Measurements from ENCODE around the gene TRIM43B. TPM values are rescaled to one million over a fixed set of nuclear protein-coding genes. Genes with fewer than 3 reads are reported as not detected.
A peak's percentile ranks its signal among the peaks of the same experiment; 100 is the strongest.
"Not testable (repeated sequence)": the region's sequence is repeated elsewhere in the genome, so short reads cannot be mapped to it uniquely, and the experiment has no call there.

The TRIM43B gene
- total RNA-seq, result not detected

GRCh38 chr2:95484654-95485053 lies at the start of gene TRIM43B:
Gene TRIM43B (minus strand): TSS chr2:95484754. CDS start chr2:95482714, 2,040 bp downstream.
- H3K27me3 Mint-ChIP-seq, result peaks cover 12 to 14% of the 10 kb centered on the region in 2 donors
- not testable (repeated sequence) for H3K9me3 Mint-ChIP-seq; H3K27ac Mint-ChIP-seq; ATAC-seq; H3K36me3 Mint-ChIP-seq; H3K4me3 Mint-ChIP-seq; DNase-seq (ENCODE audit: low spot score); H3K4me1 Mint-ChIP-seq (ENCODE audit: low read depth in 2 of 2)

DNA sequence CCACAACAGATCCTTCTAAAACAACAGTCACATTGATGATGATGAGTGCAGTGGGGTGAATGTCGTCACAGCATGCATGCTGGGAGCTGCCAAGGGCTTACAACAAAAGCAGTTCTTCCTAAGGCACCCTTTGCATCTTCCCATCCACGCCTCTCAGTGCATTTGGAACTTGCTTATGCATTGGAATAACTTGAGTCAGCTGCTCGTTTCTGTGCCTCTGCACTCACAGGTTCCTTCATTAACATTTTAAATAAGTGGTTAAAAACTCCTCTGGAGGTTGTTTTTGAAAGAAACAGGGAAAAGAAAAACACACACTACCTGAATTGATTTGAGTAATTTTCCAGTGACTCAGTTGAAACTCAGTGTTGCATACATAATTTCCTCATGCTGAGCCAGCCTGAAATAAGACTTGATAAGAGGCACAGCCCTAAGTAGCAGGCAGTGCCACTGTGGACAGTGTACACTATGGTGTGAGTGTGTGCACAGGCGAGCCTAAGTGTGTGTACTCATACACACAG lies 46.8 kb upstream of the TRIM43B start:
- Mint-ChIP-seq H3K36me3 (peaks cover 5% of the 10 kb centered on the region), H3K27me3 (peaks cover 0 to 4% of the 10 kb centered on the region in 2 donors), H3K4me1 (ENCODE audit: low read depth in 2 of 2) (peaks cover 0 to 2% of the 10 kb centered on the region in 2 donors), H3K9me3 (no peaks in the 10 kb centered on the region), H3K27ac (no peak overlapping the region), H3K4me3 (no peak overlapping the region)
- no peak for DNase-seq (ENCODE audit: low spot score)
- no peak for ATAC-seq

- no peaks in the 10 kb centered on the region for H3K27me3 Mint-ChIP-seq
These were observed 46.2 kb upstream of the TRIM43B start for GRCh38 chr2:95530734-95531133.

GRCh38 chr2:95526360-95527341 lies 42.1 kb upstream of the TRIM43B start:
- Mint-ChIP-seq H3K4me1 (ENCODE audit: low read depth in 2 of 2) (peaks cover 0 to 8% of the 10 kb centered on the region in 2 donors), H3K27ac (peak overlapping the region; percentile 65 to 77), H3K27me3 (no peaks in the 10 kb centered on the region), H3K9me3 (no peaks in the 10 kb centered on the region), H3K4me3 (peak overlapping the region; percentile 84), H3K36me3 (no peaks in the 10 kb centered on the region)
- peak; percentile 78 for DNase-seq (ENCODE audit: low spot score)
- ATAC-seq, result peak; percentile 89 to 93

More at GRCh38 chr2:95530734-95531133, 46.2 kb upstream of the TRIM43B start:
- H3K4me3 Mint-ChIP-seq, result no peak overlapping the region
- no peak for DNase-seq (ENCODE audit: low spot score)
- no peaks in the 10 kb centered on the region for H3K9me3 Mint-ChIP-seq
- H3K36me3 Mint-ChIP-seq, result peaks cover 5% of the 10 kb centered on the region
- peaks cover 0 to 8% of the 10 kb centered on the region in 2 donors for H3K4me1 Mint-ChIP-seq (ENCODE audit: low read depth in 2 of 2)
- H3K27ac Mint-ChIP-seq, result no peak overlapping the region
- peak in 1 of 2 donors; percentile 47 for ATAC-seq

DNA sequence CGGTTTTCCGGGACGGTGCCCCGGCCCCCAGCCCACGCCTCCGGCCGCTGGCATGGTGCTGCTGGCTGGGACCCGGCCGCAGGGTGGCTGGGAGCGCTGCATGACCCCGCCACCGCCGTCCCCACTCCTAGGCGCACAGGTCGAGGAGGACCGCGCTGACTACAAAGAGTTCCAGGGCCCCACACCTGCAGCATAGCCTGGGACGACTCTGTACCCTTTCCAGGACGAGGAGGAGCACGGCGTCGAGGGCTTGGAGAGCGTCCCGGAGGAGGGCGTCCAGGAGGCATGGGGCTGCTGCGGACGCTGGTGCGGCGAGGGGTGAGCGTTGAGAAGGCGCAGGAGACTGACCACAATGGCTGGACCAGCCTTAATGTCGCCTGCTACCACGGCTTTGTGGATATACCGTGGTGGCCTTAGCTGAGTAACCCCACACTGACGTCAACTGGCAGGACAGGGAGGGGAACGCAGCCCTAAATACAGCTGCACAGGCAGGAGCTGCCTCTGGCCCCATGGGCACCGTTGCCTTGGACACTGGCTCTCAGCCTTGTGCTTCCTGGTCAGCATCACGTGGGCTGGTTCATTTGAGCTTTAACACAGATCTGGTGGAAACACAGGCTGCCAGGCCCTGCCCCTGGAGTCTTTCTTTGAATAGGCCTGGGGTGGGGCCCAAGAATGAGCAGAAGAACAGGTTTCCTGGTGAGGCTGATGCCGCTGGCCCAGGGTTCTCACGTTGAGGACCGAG lies 40.9 kb upstream of the TRIM43B start:
- H3K27me3 Mint-ChIP-seq, result no peaks in the 10 kb centered on the region
- no peaks in the 10 kb centered on the region for H3K9me3 Mint-ChIP-seq
- peak overlapping the region; percentile 84 for H3K4me3 Mint-ChIP-seq
- no peaks in the 10 kb centered on the region for H3K36me3 Mint-ChIP-seq
- peak overlapping the region; percentile 65 to 70 for H3K27ac Mint-ChIP-seq
- H3K4me1 Mint-ChIP-seq (ENCODE audit: low read depth in 2 of 2), result peaks cover 0 to 8% of the 10 kb centered on the region in 2 donors
- no peak for ATAC-seq
- DNase-seq (ENCODE audit: low spot score), result no peak

DNA sequence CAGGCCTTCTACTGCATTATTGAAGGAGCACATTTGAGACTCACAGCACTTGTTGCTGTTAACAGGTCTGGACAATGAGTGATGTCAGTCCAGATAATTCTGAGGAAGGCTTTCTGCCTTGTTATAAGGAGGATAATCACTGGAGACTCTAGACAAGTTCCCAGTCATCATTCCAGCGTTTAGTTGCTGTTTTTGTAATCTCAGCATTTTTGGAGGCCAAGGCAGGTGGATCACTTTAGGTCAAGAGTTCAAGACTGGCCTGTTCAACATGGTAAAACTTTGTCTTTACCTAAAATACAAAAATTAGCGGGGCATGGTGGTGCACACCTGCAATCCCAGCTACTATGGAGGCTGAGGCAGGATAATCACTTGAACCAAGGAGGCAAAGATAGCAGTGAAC lies 39.6 kb upstream of the TRIM43B start:
- H3K9me3 Mint-ChIP-seq, result no peaks in the 10 kb centered on the region
- peak overlapping the region; percentile 19 for H3K4me3 Mint-ChIP-seq
- H3K27ac Mint-ChIP-seq, result no peak overlapping the region
- no peak for DNase-seq (ENCODE audit: low spot score)
- peaks cover 0 to 2% of the 10 kb centered on the region in 2 donors for H3K27me3 Mint-ChIP-seq
- H3K36me3 Mint-ChIP-seq, result no peaks in the 10 kb centered on the region
- H3K4me1 Mint-ChIP-seq (ENCODE audit: low read depth in 2 of 2), result peaks cover 0 to 8% of the 10 kb centered on the region in 2 donors
- ATAC-seq, result no peak

- DNase-seq (ENCODE audit: low spot score) (no peak), ATAC-seq (no peak)
- H3K27me3 Mint-ChIP-seq, result peaks cover 10 to 25% of the 10 kb centered on the region in 2 donors
- no peaks in the 10 kb centered on the region for H3K36me3 Mint-ChIP-seq
- no peak overlapping the region for H3K27ac Mint-ChIP-seq
- no peaks in the 10 kb centered on the region for H3K4me1 Mint-ChIP-seq (ENCODE audit: low read depth in 2 of 2)
- H3K4me3 Mint-ChIP-seq, result no peak overlapping the region
- H3K9me3 Mint-ChIP-seq, result no peaks in the 10 kb centered on the region
These were observed 30.2 kb upstream of the TRIM43B start for GRCh38 chr2:95514718-95515117.

- H3K27ac Mint-ChIP-seq; H3K4me1 Mint-ChIP-seq (ENCODE audit: low read depth in 2 of 2); H3K36me3 Mint-ChIP-seq; H3K4me3 Mint-ChIP-seq; DNase-seq (ENCODE audit: low spot score); H3K9me3 Mint-ChIP-seq; ATAC-seq: not testable (repeated sequence)
- peaks cover 12 to 26% of the 10 kb centered on the region in 2 donors for H3K27me3 Mint-ChIP-seq
These were observed 29.7 kb upstream of the TRIM43B start for GRCh38 chr2:95514226-95514625.

DNA sequence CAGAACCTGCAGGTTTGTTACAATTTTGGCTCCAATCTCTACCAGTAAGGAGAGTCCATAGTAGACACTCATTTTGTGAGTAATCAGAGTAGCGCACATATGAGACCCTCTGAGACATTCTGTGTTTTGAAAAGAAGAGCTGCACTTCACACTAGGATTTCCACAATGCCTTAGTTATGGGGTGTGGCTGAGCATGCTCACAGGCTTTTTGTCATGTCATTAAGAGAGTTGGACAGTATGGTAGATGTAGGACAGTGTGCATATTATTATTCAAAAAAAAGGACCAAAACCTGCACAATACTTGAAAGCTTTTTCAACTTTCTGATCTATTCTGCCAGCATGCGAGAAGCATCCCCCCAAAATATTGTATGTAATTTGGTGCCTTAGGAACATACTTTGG lies 24.9 kb upstream of the TRIM43B start:
- Mint-ChIP-seq H3K27ac (no peak overlapping the region), H3K27me3 (peaks cover 8 to 13% of the 10 kb centered on the region in 2 donors), H3K4me3 (no peak overlapping the region), H3K36me3 (no peaks in the 10 kb centered on the region), H3K9me3 (no peaks in the 10 kb centered on the region), H3K4me1 (ENCODE audit: low read depth in 2 of 2) (no peaks in the 10 kb centered on the region)
- ATAC-seq (no peak), DNase-seq (ENCODE audit: low spot score) (no peak)

DNA sequence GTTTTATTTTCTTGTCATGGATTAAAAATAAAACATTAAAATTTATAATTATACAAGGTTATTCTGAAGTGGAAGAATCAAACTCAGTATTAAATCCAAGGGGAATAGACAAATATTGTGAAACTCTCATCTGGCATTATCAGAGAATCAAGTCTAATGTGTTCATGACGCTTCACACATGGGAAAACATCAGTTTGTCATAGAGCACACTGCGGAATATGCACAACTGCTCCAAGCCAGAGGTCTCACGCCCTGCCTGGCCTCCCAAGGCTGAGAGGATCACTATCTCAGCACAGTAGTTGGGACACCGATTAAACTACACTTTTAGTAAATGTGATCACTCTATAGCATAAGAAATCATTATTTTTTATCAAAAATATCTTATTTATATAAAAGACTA lies 20.7 kb upstream of the TRIM43B start:
- H3K27me3 Mint-ChIP-seq, result peaks cover 16 to 22% of the 10 kb centered on the region in 2 donors
- no peaks in the 10 kb centered on the region for H3K36me3 Mint-ChIP-seq
- H3K4me1 Mint-ChIP-seq (ENCODE audit: low read depth in 2 of 2), result no peaks in the 10 kb centered on the region
- DNase-seq (ENCODE audit: low spot score) (no peak), ATAC-seq (no peak)
- H3K27ac Mint-ChIP-seq, result no peak overlapping the region
- no peak overlapping the region for H3K4me3 Mint-ChIP-seq
- H3K9me3 Mint-ChIP-seq, result no peaks in the 10 kb centered on the region

GRCh38 chr2:95500854-95501253 lies 16.3 kb upstream of the TRIM43B start:
- Mint-ChIP-seq H3K27ac (no peak overlapping the region), H3K4me1 (ENCODE audit: low read depth in 2 of 2) (no peaks in the 10 kb centered on the region), H3K27me3 (peaks cover 12 to 16% of the 10 kb centered on the region in 2 donors), H3K4me3 (no peak overlapping the region), H3K9me3 (no peaks in the 10 kb centered on the region), H3K36me3 (no peaks in the 10 kb centered on the region)
- DNase-seq (ENCODE audit: low spot score), result no peak
- no peak for ATAC-seq

DNA sequence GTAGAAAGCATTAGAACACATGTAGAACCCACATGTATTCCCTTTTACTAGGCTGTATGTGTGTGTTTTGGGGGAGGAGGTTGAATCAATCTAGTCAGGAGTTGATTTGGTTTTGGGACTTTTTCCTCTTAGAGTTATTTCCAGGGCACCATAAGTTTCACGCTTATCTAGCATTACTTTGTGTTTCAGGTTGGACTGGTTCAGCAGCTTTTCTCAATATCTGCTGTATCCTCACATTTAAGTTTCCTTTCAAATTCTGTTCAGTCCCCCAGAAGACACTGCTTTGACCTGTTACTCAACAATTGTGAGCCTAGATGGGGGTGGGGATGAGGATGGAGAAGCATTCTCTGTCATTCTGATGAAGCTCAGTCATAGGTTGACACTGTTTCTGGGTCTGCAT lies 7.5 kb upstream of the TRIM43B start:
- not testable (repeated sequence) for H3K27ac Mint-ChIP-seq; H3K27me3 Mint-ChIP-seq; ATAC-seq; H3K9me3 Mint-ChIP-seq; H3K4me3 Mint-ChIP-seq; H3K36me3 Mint-ChIP-seq; DNase-seq (ENCODE audit: low spot score); H3K4me1 Mint-ChIP-seq (ENCODE audit: low read depth in 2 of 2)

DNA sequence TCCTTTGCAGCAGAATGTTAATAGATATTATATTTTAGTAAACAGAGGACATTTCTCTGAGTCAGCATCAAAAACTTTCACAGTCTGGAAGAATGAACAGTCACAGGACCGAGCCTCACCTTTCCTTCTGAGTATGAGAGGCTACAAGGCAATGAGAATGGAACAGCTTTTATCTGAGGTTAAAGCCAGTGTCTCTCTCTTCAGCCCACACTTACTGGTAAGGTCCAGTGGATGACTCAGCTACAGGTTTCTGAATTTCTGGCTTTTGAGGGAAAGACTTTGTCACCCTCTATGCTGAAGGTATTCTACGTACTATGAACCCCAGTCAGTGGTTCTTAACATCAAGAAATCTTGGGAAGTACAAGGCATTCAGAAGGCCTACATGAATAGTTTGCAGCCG lies 9.5 kb downstream of the TRIM43B start:
- not testable (repeated sequence) for H3K27ac Mint-ChIP-seq; H3K36me3 Mint-ChIP-seq; ATAC-seq; DNase-seq (ENCODE audit: low spot score); H3K4me3 Mint-ChIP-seq; H3K9me3 Mint-ChIP-seq; H3K4me1 Mint-ChIP-seq (ENCODE audit: low read depth in 2 of 2); H3K27me3 Mint-ChIP-seq

DNA sequence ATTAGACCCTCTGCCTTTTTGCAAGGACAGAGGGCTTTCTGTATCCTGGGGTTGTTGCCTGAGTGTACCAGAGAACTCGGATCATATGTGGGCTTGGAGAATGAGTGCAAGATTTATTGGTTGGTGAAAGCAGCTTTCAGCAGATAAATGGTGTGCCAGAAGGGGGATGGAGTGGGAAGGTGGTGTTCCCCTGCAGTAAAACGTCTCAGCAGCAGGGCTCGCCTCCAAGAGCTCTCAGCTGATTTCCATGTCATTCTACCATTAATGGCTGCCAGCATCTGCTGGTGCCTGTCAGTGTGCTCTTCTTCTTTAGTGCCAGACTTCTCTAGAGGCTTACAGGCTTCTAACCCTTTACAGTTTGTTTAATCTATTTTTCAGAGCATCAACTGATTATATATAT lies 16.6 kb downstream of the TRIM43B start:
- not testable (repeated sequence) for DNase-seq (ENCODE audit: low spot score); H3K27ac Mint-ChIP-seq; H3K4me3 Mint-ChIP-seq; H3K36me3 Mint-ChIP-seq; ATAC-seq; H3K27me3 Mint-ChIP-seq; H3K4me1 Mint-ChIP-seq (ENCODE audit: low read depth in 2 of 2); H3K9me3 Mint-ChIP-seq

Data from natural killer cell treated with Interleukin-12 subunit alpha and Interleukin-12 subunit beta and Interleukin-15 and Interleukin-18, amount 100 ng/mL, for 72 hours (primary cell).